GM12874 (cell line): ENCODE measurements around the gene LCLAT1.

ENCODE experiments used
- TF ChIP-seq, protein P1 (sequence below): IDR thresholded peaks from 2 replicates; pipeline ENCODE4 v1.5.1; 2011; ENCODE audit warnings: low read depth, mild to moderate bottlenecking, control low read depth, low read length, moderate library complexity; ENCODE audit not compliant: insufficient read depth

The LCLAT1 gene

DNA sequence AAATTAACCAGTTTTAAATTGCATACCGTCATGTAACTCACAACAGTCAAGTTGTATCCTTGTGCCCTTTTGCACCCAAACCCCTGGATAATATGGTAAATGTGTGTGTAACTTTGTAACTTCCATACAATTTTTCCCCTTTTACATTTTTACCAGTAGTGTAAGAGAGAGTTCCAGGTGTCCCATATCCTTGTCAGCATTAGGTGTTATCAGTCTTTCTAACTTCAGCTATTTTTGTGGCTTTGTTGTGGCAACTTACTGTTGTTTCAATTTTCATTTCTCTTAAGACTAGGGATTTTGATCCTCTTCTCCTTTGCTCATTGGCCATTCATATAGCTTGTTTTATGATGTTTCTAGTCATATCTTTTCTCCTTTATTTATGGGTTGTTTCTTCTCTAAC is 94.6 kb downstream of the LCLAT1 start:
- TF ChIP-seq, protein P1, sequence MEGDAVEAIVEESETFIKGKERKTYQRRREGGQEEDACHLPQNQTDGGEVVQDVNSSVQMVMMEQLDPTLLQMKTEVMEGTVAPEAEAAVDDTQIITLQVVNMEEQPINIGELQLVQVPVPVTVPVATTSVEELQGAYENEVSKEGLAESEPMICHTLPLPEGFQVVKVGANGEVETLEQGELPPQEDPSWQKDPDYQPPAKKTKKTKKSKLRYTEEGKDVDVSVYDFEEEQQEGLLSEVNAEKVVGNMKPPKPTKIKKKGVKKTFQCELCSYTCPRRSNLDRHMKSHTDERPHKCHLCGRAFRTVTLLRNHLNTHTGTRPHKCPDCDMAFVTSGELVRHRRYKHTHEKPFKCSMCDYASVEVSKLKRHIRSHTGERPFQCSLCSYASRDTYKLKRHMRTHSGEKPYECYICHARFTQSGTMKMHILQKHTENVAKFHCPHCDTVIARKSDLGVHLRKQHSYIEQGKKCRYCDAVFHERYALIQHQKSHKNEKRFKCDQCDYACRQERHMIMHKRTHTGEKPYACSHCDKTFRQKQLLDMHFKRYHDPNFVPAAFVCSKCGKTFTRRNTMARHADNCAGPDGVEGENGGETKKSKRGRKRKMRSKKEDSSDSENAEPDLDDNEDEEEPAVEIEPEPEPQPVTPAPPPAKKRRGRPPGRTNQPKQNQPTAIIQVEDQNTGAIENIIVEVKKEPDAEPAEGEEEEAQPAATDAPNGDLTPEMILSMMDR = no peak

- TF ChIP-seq, protein P1 = no peak
Observed at GRCh38 chr2:30545875-30546274, 98.8 kb downstream of the LCLAT1 start.

DNA sequence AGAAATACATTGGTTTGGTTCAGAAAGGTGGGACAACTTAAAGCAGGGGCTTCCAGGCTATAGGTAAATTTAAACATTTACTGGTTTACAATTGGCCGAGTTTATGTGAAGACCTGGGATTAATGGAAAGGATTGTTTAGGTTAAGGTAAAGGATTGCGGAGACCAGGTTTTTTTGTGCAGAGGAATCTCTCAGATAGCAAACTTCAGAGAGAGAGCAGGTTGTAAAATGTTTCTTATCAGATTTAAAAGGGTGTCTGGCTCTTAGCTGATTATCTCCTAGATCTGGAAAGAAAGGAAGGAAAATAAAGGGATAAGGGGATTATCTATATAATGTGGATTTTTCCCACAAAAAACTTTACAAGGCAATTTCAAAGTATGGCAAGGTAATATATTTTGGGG is 101.3 kb downstream of the LCLAT1 start:
- TF ChIP-seq, protein P1 = no peak

- TF ChIP-seq, protein P1 = no peak
Observed at GRCh38 chr2:30549096-30549495, 102.0 kb downstream of the LCLAT1 start.

- TF ChIP-seq, protein P1 = no peak
Observed at GRCh38 chr2:30559544-30560275, 112.7 kb downstream of the LCLAT1 start.

DNA sequence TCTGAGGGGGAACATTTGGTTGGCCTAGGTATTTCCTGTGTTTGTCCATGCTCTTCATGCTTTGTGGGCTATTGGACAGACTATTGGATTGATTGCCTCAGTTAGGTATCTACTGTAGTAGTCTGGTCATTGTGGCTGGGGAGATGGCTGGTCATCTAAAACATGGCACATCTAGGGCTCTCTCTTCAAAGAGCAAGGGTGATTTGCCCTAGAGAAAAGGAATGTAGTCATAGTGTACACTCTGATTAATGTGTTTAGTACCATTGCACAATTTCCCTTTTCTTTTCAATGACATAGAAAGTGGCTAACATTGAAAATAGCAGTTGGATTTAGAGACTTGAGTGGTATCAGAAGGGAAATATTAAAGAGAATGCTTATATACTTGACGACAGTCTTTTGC is 114.3 kb downstream of the LCLAT1 start:
- TF ChIP-seq, protein P1 = no peak

DNA sequence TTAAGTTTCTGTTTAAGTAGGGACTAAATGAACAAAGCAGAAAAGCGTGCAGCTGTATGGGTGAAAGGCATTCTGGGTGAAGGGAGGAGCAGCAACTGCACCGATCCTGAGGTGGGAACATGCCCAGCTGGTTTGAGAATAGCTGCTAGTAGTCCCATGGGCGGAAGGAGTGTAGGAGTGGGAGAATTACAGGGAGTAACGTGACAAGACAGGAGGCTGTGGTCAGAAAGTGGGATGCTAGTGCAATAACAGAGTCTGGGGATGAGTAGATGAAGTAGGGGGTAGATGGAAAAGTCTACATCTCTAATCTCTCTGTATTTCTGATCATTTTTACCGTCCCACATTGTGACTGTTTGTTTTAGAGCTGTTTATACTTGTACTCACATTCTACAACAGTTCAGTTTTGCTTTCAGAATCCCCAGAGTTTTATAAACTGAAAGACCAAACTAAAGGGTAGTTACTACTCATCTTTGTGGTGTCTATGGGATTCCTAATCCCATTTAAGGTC is 118.9 kb downstream of the LCLAT1 start:
- TF ChIP-seq, protein P1 = no peak
